Embryonic facial prominence (tissue), 1 donor: ENCODE data around the gene ST8SIA5.

Source experiments
- DNase-seq: peaks from one replicate; pipeline ENCODE4 v3.0.0-alpha.2; 2016; ENCODE audit errors: extremely low spot score

ST8SIA5 gene

GRCh38 chr18:46672062-46672970 is 84.5 kb downstream of the ST8SIA5 start:
- DNase-seq: peak; percentile 10

GRCh38 chr18:46668694-46669093 is 88.2 kb downstream of the ST8SIA5 start:
- no peak for DNase-seq

GRCh38 chr18:46668135-46668534 is 88.7 kb downstream of the ST8SIA5 start:
- DNase-seq: no peak

GRCh38 chr18:46663539-46663938 is 93.3 kb downstream of the ST8SIA5 start:
- no peak for DNase-seq

GRCh38 chr18:46660957-46661749 is 95.7 kb downstream of the ST8SIA5 start:
- DNase-seq: no peak

- no peak for DNase-seq
Measured at GRCh38 chr18:46659484-46659883, 97.4 kb downstream of the ST8SIA5 start.

GRCh38 chr18:46657115-46657955 is 99.5 kb downstream of the ST8SIA5 start, which contains the start of gene LOXHD1:
Gene LOXHD1 (minus strand): TSS chr18:46657220. CDS start chr18:46657033, 187 bp downstream.
- no peak for DNase-seq

GRCh38 chr18:46656326-46657114 is 100.3 kb downstream of the ST8SIA5 start:
- DNase-seq: no peak

GRCh38 chr18:46652372-46652771 is 104.5 kb downstream of the ST8SIA5 start:
- no peak for DNase-seq

- no peak for DNase-seq
Measured at GRCh38 chr18:46650681-46651080, 106.2 kb downstream of the ST8SIA5 start.

- DNase-seq: no peak
Measured at GRCh38 chr18:46649071-46649862, 107.6 kb downstream of the ST8SIA5 start.

- no peak for DNase-seq
Measured at GRCh38 chr18:46646468-46646867, 110.4 kb downstream of the ST8SIA5 start.

- no peak for DNase-seq
Measured at GRCh38 chr18:46642561-46642960, 114.3 kb downstream of the ST8SIA5 start.

- no peak for DNase-seq
Measured at GRCh38 chr18:46641917-46642316, 114.9 kb downstream of the ST8SIA5 start.

- DNase-seq: no peak
Measured at GRCh38 chr18:46639386-46639785, 117.5 kb downstream of the ST8SIA5 start.

GRCh38 chr18:46636040-46636630 is 120.7 kb downstream of the ST8SIA5 start:
- DNase-seq: no peak

GRCh38 chr18:46632401-46633071 is 124.3 kb downstream of the ST8SIA5 start:
- DNase-seq: no peak

- no peak for DNase-seq
Measured at GRCh38 chr18:46630991-46631390, 125.9 kb downstream of the ST8SIA5 start.

- DNase-seq: no peak
Measured at GRCh38 chr18:46630160-46630559, 126.7 kb downstream of the ST8SIA5 start.
